Sigmoid colon (tissue), 7 donors: ENCODE results near the gene PLVAP. TPM values are rescaled to one million over a fixed set of nuclear protein-coding genes. Genes with fewer than 3 reads are reported as not detected.

ENCODE experiments used
- DNase-seq: peaks from one replicate; pipeline ENCODE4 v3.0.0-alpha.2; 2019
- H3K27ac ChIP-seq, 4 donors: fragments of 200-600 bp; sonication (generic); one replicate each; pipeline ENCODE4 v1.5.1; 2016 to 2019; ENCODE audit warnings: mild to moderate bottlenecking in 1 of 4
- H3K27me3 ChIP-seq, 3 donors: fragments of 200-600 bp; sonication (generic); one replicate each; pipeline ENCODE4 v1.5.1; 2019; ENCODE audit warnings: mild to moderate bottlenecking in 1 of 3
- H3K36me3 ChIP-seq, 4 donors: fragments of 200-600 bp; sonication (generic); one replicate each; pipeline ENCODE4 v1.5.1; 2016 to 2019
- H3K4me1 ChIP-seq, 4 donors: fragments of 200-600 bp; sonication (generic); one replicate each; pipeline ENCODE4 v1.5.1; 2017 to 2019
- H3K4me3 ChIP-seq, 4 donors: fragments of 200-600 bp; sonication (generic); one replicate each; pipeline ENCODE4 v1.5.1; 2017 to 2019; ENCODE audit warnings: mild to moderate bottlenecking in 2 of 4, moderate library complexity in 1 of 4
- H3K9me3 ChIP-seq, 4 donors: fragments of 200-600 bp in 3 of 4; sonication (generic) in 3 of 4; one replicate each; pipeline versions ENCODE4 v1.5.1 to v1.6.1; 2013 to 2019
- EP300 ChIP-seq, 4 donors: sonication (generic); formaldehyde crosslinking; IDR thresholded peaks; one replicate each; pipeline ENCODE4 v1.6.1; 2017; ENCODE audit warnings: antibody characterized with exemption in 4 of 4
- POLR2A ChIP-seq, 2 donors: fragments of 450-650 bp; IDR thresholded peaks; one replicate each; pipeline ENCODE4 v1.6.1; 2016; ENCODE audit warnings: antibody characterized with exemption in 2 of 2, mild to moderate bottlenecking in 2 of 2, moderate library complexity in 2 of 2
- POLR2AphosphoS5 ChIP-seq, 4 donors: sonication (generic); formaldehyde crosslinking; IDR thresholded peaks; one replicate each; pipeline ENCODE4 v1.6.1; 2017; ENCODE audit warnings: antibody characterized with exemption in 4 of 4
- WGBS, 2 donors: extraction: QIAGEN DNeasy Blood & Tissue Kit; methylation state at CpG; one replicate each; pipeline ENCODE4 v1.1.7; 2013; 5-methylcytosine and 5-hydroxymethylcytosine counted together
- intact Hi-C: fragments of 100-400 bp; cut with DNase I; formaldehyde crosslinking; loops from one replicate; pipeline ENCODE4 v1.15.1; 2023
- polyA plus RNA-seq, 3 donors: library from polyadenylated mRNA; stranded (reverse); fragments of 200-250 nt; gene quantifications; one replicate each; pipeline ENCODE4 v1.2.3, GENCODE V29; 2013
- total RNA-seq, 4 donors: library from RNA; depleted of rRNA; stranded (reverse); fragments of >200 nt; gene quantifications; one replicate each; pipeline ENCODE4 v1.1.0, GENCODE V29; 2016
- TF ChIP-seq, protein P1 (sequence below), 4 experiments: fragments of 450-650 bp in 3 of 4; fragments of 200-600 bp in 1 of 4; IDR thresholded peaks; one replicate each; pipeline ENCODE4 v1.5.1; 2016 to 2019; ENCODE audit warnings: antibody characterized with exemption in 4 of 4, mild to moderate bottlenecking in 3 of 4, moderate library complexity in 2 of 4
- donor health status: healthy with polysubstance abuse.
- donor health status: Bipolar disorder and iron deficiency.
- donor health status: healthy.

Gene PLVAP, protein sequence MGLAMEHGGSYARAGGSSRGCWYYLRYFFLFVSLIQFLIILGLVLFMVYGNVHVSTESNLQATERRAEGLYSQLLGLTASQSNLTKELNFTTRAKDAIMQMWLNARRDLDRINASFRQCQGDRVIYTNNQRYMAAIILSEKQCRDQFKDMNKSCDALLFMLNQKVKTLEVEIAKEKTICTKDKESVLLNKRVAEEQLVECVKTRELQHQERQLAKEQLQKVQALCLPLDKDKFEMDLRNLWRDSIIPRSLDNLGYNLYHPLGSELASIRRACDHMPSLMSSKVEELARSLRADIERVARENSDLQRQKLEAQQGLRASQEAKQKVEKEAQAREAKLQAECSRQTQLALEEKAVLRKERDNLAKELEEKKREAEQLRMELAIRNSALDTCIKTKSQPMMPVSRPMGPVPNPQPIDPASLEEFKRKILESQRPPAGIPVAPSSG
- total RNA-seq (10 to 100 TPM; 10.5 to 34.6 (median 19.7) TPM), polyA plus RNA-seq (10 to 100 TPM in 2 of 3 donors, 1 to 10 TPM in 1; 3.0 to 54.7 (median 13.2) TPM)

DNA sequence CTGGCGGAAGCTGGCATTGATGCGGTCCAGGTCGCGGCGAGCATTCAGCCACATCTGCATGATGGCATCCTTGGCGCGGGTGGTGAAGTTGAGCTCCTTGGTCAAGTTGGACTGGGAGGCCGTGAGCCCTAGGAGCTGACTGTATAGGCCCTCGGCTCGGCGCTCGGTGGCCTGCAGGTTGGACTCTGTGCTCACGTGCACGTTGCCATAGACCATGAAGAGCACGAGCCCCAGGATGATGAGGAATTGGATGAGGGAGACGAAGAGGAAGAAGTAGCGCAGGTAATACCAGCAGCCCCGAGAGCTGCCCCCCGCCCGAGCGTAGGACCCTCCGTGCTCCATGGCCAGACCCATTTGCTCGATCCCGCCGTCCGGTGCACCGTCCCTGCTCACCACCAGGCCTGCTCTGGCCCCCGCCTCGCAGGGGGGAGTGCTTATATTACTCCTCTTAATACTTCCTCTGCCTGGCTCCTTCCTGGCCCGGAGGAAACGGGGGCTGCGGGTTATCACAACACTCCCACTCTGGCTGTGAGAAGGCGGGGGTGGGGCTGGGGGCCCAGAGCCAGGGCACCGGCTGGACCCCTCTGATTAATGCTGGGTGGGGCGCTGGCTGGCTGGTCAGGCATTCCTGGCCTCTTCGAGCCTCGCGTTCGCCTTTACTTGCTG, at the start of gene PLVAP:
PLVAP (minus strand) TSS at position 408 of the 666 bp plus-strand sequence; CDS start at position 354, 54 bp downstream.
- H3K9me3 ChIP-seq: no peaks in the 10 kb centered on the region
- H3K4me1 ChIP-seq: no peaks in the 10 kb centered on the region
- 51 to 64% methylated on average over 39 of the region's 39 CpGs for WGBS, 2 donors
- intact Hi-C loops: no loop called here
- peak within 1 kb of the TSS in 3 of 4 donors; percentile 9 to 21 (median 14) for H3K4me3 ChIP-seq
- TF ChIP-seq POLR2A (IDR thresholded peaks at IDR 0.05): no peak
- TF ChIP-seq POLR2AphosphoS5 (IDR thresholded peaks at IDR 0.05): peak in 3 of 4 donors; percentile 10 to 39 (median 26)
- H3K27ac ChIP-seq: peak within 1 kb of the TSS in 2 of 4 donors; percentile 3 to 5
- H3K36me3 ChIP-seq: no peaks in the 10 kb centered on the region
- H3K27me3 ChIP-seq: no peaks in the 10 kb centered on the region
- DNase-seq: no peak

DNA sequence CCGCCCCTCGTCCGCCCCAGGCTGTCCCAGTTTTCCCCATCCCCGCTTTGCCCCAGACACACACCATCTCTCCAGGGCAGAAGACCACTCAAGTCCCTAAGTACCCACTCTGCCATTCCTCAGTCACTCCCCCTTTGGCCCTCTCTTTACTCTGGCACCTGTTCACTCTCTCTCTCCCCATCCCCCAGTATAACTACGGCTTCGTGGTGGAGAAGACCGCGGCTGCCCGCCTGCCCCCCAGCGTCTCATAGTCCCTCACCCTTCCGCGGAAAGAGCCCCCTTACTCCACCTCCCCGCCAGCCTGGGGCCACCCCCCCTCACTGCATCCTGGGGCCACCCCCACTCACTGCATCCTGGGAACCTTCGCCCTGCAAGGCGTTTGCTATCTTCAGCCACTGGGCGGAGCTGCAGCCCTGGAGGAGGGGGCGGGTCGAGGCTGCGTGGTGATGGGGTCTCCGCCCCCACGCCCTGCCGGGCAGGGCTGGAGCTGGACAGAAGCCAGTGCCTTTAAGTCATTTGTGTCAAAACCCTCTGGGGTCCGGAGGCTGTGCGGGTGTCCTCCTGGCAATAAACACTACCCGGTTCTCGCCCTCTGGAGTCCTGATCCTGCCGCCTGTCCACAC, 47.7 kb upstream of the PLVAP start:
- Histone ChIP-seq H3K27me3 (no peaks in the 10 kb centered on the region), H3K4me1 (peaks cover 0 to 18% (median 16%) of the 10 kb centered on the region in 4 donors), H3K36me3 (peaks cover 0 to 5% (median 0%) of the 10 kb centered on the region in 4 donors), H3K9me3 (no peaks in the 10 kb centered on the region), H3K27ac (no peak overlapping the region), H3K4me3 (no peak overlapping the region)
- TF ChIP-seq, protein P1, sequence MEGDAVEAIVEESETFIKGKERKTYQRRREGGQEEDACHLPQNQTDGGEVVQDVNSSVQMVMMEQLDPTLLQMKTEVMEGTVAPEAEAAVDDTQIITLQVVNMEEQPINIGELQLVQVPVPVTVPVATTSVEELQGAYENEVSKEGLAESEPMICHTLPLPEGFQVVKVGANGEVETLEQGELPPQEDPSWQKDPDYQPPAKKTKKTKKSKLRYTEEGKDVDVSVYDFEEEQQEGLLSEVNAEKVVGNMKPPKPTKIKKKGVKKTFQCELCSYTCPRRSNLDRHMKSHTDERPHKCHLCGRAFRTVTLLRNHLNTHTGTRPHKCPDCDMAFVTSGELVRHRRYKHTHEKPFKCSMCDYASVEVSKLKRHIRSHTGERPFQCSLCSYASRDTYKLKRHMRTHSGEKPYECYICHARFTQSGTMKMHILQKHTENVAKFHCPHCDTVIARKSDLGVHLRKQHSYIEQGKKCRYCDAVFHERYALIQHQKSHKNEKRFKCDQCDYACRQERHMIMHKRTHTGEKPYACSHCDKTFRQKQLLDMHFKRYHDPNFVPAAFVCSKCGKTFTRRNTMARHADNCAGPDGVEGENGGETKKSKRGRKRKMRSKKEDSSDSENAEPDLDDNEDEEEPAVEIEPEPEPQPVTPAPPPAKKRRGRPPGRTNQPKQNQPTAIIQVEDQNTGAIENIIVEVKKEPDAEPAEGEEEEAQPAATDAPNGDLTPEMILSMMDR (IDR thresholded peaks at IDR 0.05): peak in 2 of 4 experiments; percentile 37 to 40
- TF ChIP-seq POLR2AphosphoS5 (IDR thresholded peaks at IDR 0.05): no peak
- 29 to 53% methylated on average over 27 of the region's 27 CpGs for WGBS, 2 donors
- intact Hi-C loops: loop anchor here (2.0 kb wide), 1 partner anchor 42 kb away; no protein-coding TSS in a partner anchor
- no peak for DNase-seq

DNA sequence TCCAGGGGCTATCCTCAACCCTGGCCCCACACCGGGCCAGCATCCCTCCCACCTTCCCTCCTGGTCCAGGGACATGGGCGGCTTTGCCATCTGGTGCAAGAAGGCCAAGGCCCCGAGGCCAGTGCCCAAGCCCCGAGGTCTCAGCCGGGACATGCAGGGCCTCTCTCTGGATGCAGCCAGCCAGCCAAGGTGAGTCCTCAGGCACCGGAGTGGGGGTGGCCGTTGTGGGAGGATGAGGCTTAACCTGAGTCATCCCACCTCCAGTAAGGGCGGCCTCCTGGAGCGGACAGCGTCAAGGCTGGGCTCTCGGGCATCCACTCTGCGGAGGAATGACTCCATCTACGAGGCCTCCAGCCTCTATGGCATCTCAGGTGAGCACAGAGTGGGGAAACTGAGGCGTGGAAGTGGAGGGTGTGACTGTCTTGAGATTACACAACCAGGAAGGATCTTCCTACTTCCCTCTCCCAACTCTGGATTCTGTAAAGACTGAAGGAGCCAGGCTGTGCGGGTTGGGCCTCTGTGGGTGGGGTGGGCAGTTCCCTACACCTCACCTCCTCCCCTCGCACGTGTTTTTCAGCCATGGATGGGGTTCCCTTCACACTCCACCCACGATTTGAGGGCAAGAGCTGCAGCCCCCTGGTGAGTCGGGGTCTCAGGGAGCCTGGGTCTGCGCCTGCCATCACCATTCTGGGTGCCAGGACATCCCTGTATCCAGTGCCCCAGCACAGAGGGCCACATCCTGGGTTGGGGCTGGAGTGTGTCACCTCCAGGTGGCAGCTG, 46.5 kb upstream of the PLVAP start:
- Histone ChIP-seq H3K4me3 (no peak overlapping the region), H3K27me3 (no peaks in the 10 kb centered on the region), H3K27ac (no peak overlapping the region), H3K36me3 (peaks cover 0 to 5% (median 0%) of the 10 kb centered on the region in 4 donors), H3K9me3 (no peaks in the 10 kb centered on the region), H3K4me1 (peaks cover 0 to 25% (median 20%) of the 10 kb centered on the region in 4 donors)
- DNase-seq: no peak
- TF ChIP-seq EP300 (IDR thresholded peaks at IDR 0.05): no peak
- TF ChIP-seq POLR2AphosphoS5 (IDR thresholded peaks at IDR 0.05): no peak
- TF ChIP-seq, protein P1 (IDR thresholded peaks at IDR 0.05): no peak
- no peak for TF ChIP-seq POLR2A (IDR thresholded peaks at IDR 0.05)
- WGBS, 2 donors: 94 to 95% methylated on average over 20 of the region's 20 CpGs
- intact Hi-C loops: loop anchor here (2.0 kb wide), 1 partner anchor 43 kb away; no protein-coding TSS in a partner anchor

DNA sequence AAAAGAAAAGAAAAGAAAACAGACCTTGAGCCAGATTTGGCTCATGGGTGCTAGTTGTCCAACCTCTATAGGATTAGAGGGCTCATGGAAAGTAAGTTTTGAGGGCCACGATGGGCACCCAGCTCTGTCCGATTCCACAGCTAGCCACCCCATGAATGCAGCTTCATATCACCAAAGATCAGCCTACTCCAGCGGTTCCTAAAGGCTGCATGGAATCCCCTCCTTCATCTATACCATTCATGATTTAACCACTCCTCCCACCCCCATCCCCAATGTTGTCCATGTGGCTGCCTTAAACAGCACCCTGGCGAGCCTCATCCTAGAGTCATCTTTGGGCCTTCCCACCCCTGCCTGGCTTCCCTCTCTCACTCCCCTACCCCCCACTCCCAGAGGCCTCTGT, 44.8 kb upstream of the PLVAP start:
- peaks cover 0 to 25% (median 20%) of the 10 kb centered on the region in 4 donors for H3K4me1 ChIP-seq
- H3K9me3 ChIP-seq: no peaks in the 10 kb centered on the region
- no peak overlapping the region for H3K4me3 ChIP-seq
- DNase-seq: no peak
- peaks cover 0 to 5% (median 0%) of the 10 kb centered on the region in 4 donors for H3K36me3 ChIP-seq
- WGBS, 2 donors: 96 to 97% methylated on average over 4 of the region's 4 CpGs
- no peak overlapping the region for H3K27ac ChIP-seq
- intact Hi-C loops: no loop called here
- no peaks in the 10 kb centered on the region for H3K27me3 ChIP-seq
- TF ChIP-seq, protein P1 (IDR thresholded peaks at IDR 0.05): no peak
- TF ChIP-seq POLR2AphosphoS5 (IDR thresholded peaks at IDR 0.05) (no peak), EP300 (IDR thresholded peaks at IDR 0.05) (no peak), POLR2A (IDR thresholded peaks at IDR 0.05) (no peak)
